PC-9 (cell line): ENCODE data around the gene KLC1.

Source experiments
- CTCF ChIP-seq: fragments of 200-600 bp; sonication (generic); conservative IDR thresholded peaks from 2 replicates; pipeline ENCODE4 v1.6.1; 2017; ENCODE audit warnings: mixed run types, antibody characterized with exemption, mild to moderate bottlenecking, moderate library complexity
- EZH2 ChIP-seq: fragments of 200-600 bp; sonication (generic); IDR thresholded peaks from 2 replicates; pipeline ENCODE4 v1.8.0; 2017; ENCODE audit warnings: antibody characterized with exemption, low read depth

GRCh38 chr14:103736546-103737431, 107.8 kb downstream of the KLC1 start:
- no peak for TF ChIP-seq CTCF
- no peak for TF ChIP-seq EZH2
